ENCODE measurements around the gene PEX1. TPM values are rescaled to one million over a fixed set of nuclear protein-coding genes. Genes with fewer than 3 reads are reported as not detected.
"Not testable (repeated sequence)": the region's sequence is repeated elsewhere in the genome, so short reads cannot be mapped to it uniquely, and the experiment has no call there.

Gene PEX1
- total RNA-seq, 1 donor from 2014 or later: 14.0 TPM

DNA sequence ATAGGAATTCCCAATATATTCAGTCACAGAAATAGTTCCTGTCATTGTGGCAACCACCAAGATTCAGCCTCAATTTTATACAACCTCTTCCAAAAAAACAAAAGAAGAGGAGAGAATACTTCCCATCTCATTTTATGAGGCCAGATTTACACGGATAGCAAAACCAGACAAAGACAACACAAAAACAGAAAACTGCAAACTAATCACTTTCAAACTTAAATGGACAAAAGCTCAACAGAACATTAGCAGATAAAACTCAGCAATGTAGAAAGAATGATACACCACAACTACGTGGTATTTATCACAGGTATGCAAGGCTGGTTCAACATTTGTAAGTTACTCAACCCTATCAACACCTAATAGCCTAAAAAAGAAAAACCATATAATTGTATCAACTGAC, 22.0 kb downstream of the PEX1 start:
- intact Hi-C loops (cut with micrococcal nuclease): no loop called here

DNA sequence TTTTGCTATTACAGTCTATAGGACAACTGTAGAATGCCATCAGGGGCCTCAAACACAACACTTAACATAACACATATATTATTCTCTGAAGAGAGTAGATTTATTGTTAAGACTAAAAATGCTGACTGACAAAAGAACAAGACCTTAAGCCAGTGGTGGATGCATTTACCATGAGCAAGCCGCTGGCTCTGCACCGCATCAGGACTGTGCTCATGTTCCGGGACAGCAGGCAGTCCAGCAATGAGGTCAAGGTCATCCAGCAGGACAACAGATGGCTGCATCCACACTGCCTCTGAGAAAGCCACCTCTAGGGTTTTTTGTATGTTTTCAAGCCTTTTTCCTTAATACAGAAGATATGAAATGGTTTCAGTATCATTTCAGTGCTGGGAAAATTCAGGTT, 23.8 kb downstream of the PEX1 start:
- intact Hi-C loops (cut with micrococcal nuclease): no loop called here

- intact Hi-C loops (cut with micrococcal nuclease): no loop called here
Measured at GRCh38 chr7:92503767-92504166, 24.6 kb downstream of the PEX1 start.

DNA sequence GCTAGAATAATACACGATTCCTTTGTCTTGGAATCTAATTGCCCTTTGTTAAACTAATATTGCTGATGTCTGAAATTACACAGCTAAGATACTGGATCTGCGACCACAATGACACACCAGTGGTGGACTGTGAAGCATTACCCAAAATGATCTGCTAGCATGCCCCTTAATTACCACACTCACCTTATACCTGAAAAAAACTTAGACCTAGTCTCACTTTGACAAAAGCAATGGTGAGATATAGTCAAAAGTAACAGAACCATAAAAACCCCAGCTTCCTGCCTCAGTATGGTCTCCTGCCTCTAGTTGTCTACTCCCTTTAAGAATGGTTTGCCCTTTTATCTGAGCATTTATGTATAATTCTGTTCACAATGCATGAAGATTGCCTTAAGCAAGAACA, 29.8 kb downstream of the PEX1 start:
- intact Hi-C loops (cut with micrococcal nuclease): no loop called here

DNA sequence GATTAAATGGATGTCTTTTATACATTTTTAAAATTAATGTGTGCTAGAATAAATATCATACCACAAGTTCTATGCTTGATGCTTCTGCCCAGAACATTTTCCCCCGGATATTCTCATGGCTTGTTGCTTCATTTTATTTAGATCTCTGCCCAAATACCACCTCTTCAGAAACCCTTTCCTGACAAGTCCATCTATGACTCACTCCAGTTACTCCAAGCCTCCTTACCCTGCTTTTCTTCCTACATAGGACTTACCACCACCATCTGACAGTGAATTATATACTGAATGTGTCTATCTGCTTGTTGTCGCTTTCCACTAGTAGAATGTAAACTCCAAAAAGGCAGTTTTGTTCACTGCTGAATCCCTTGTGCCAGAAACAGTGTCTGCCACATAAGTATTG, 31.4 kb downstream of the PEX1 start:
- intact Hi-C loops (cut with micrococcal nuclease): no loop called here

DNA sequence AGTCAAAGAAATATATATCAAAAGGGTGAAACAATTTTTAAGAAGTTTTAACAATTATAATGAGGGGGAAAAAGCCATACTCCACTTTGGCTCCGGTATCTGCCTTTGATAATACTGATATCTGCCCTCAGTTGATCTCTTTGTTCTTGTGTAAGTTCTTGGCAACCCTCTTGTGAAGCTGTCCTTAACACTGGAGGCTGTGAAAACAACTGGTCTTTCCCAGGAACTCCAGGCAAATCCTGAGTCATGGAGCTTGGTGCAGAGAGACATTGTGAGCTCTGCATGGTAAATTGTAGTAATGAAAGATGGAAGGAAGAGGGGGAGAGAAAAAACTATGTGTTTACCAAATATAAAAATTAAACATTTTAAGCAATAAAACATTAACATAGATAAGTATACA, 38.7 kb downstream of the PEX1 start:
- intact Hi-C loops (cut with micrococcal nuclease): no loop called here

DNA sequence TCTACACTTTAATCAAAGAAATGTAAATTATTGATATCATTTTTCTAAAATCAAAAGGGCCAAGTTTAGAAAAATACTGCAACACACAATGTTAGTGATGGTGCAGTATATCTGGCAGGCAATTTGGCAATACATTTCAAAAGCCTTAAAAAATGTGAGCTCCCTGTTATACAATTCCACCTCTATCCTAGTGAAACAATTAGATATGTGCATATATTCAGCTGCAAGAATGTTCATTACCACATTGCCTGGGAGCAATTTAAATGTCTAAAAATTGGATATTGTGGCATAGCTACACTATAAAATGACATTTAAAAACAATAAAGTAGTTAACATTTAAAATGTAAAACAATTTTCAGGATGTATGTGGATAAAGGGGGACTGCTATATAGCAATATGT, 40.5 kb downstream of the PEX1 start:
- intact Hi-C loops (cut with micrococcal nuclease): no loop called here

- intact Hi-C loops (cut with micrococcal nuclease): no loop called here
Measured at GRCh38 chr7:92485974-92486373, 42.3 kb downstream of the PEX1 start.

GRCh38 chr7:92485267-92485892, 42.9 kb downstream of the PEX1 start:
- intact Hi-C loops (cut with micrococcal nuclease): no loop called here

DNA sequence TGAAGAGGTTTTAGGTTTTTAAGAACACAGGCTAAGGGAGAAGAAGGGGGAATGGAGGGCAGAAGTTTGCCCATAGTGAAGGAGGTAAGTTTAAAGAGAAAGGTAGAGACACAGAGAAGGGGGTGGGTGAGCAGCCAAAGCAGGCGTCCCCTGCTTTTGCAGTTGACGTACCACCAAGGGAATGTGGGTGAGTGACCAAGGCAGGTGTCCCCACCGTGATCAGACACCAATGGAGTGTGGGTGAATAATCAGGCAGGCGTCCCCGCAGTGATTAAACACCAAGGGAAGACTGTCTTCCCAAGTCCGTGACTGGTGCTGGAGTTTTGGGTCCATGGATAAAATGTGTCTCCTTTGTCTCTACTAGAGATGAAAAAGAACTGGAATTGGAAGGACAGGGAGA, 44.1 kb downstream of the PEX1 start:
- intact Hi-C loops (cut with micrococcal nuclease): not testable (repeated sequence)

DNA sequence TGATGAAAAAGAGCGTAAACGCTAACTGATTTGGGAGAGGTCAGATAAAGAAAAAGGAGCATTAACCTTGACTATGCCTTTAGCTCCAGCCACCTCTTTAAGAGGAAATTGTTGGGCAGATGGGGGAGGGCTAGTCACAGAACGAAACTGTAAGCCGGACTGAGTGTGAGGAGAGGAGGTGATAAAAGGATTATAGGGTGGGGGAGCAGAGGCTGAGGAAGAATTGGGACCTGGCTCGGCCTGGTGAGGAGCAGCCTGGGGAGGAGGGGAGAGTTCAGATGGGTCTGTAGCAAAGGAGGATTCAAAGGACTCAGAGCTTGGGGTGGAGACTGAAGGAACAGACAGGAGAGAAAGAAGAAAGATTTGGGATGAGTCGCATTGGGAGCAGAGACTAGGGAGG, 44.7 kb downstream of the PEX1 start:
- intact Hi-C loops (cut with micrococcal nuclease): not testable (repeated sequence)

DNA sequence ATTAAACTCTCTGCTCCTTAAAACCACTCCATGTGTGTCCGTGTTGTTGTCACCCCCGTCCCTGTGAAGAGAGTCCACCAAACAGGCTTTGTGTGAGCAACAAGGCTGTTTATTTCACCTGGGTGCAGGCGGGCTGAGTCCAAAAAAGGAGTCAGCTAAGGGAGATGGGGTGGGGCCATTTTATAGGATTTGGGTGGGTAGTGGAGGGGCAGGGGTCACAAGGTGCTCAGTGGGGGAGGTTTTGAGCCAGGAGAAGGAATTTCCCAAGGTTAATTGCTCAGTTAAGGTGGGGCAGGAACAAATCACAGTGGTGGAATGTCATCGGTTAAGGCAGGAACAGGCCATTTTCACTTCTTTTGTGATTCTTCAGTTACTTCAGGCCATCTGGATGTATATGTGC, 49.2 kb downstream of the PEX1 start:
- intact Hi-C loops (cut with micrococcal nuclease): not testable (repeated sequence)

DNA sequence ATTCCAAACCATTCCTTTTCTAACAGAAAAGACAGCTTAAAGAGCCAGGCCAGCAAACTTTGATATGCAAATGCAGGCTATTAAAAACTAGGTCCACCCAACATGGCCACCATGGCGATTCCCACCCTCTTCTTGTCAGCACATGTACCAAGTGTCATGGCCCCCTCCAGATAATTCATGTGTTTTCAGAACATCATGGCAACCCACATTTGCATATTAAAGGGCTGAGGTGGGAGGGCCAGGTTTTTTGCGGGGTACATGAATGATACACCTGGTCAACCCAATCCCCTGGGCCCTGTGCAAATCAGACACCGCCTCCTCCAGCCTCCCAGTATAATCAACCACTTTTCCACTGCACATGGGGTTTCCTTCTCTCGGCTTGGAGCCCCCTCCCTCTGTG, 49.6 kb downstream of the PEX1 start:
- intact Hi-C loops (cut with micrococcal nuclease): no loop called here

DNA sequence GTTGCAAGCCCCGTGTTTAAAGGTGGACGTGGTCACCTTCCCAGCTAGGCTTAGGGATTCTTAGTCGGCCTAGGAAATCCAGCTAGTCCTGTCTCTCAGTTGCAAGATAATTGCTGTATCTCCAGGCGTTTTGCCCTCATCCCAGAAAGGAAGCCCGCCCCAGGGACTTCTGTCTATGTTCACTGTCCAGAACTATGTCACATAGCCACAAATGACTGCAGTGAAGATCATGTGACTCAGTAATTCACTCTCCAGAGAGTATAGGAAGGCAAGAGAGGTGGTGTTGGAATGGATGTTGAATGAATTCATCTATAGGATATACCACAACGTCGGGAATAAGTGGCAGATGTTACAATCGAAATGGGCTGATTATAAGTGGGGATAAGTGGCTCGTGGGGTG, 50.2 kb downstream of the PEX1 start:
- intact Hi-C loops (cut with micrococcal nuclease): no loop called here

DNA sequence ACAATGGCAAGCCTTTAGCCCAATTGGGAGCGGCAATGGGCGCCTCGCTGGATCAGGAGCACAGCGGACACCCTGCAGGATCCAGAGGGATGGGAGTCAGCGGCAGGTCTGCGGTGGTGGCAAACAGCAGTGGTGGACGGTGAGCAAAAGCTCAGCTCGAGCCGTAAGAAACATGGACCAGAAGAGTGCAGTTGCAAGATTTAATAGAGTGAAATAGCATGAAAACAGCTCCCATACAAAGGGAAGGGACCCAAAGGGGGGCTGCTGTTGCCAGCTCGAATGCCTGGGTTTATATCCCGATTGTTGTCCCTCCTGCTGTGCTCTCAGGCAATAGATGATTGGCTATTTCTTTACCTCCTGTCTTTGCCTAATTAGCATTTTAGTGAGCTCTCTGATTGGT, 50.6 kb downstream of the PEX1 start, which contains the start of gene ERVW-1:
TSS of gene ERVW-1 (minus strand) at position 266 of the 400 bp plus-strand sequence. CDS start 7,565 bp downstream, outside the sequence.
- intact Hi-C loops (cut with micrococcal nuclease): not testable (repeated sequence)

DNA sequence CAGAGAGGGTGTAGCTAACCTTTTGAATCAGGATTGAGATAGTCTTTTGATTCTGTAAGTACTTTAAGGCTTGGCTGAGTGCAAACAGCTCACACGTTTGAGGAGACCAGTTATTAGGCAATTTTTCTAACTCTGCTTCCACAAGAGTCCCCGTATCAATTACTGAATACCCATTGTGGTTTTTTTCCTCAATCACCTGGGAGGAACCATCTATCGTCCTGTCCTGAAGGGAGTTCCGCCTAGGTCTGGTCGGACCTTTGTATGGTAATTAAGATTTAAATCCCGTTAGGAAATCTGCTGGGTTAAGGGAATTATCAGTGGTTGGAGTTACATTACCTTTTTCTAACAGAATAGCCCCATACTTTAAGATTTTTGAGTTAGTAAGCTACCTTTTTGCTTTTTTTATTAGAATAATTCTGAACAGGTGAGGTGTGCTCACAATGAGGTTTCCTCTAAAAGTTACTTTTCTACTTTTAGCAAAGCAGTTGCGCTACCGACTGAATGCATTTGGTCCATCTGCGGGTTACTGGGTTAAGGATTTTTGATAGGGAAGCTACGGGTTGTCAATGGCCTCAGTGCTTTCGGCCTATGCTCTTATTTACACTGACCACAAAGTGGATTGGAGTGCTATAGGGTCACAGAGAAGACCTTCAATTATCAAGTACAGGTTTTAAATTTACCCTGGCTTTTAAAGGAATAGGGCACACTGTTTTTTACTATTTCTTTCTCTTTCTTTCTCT, 52.3 kb downstream of the PEX1 start:
- intact Hi-C loops (cut with micrococcal nuclease): not testable (repeated sequence)

GRCh38 chr7:92475261-92475770, 53.0 kb downstream of the PEX1 start:
- intact Hi-C loops (cut with micrococcal nuclease): not testable (repeated sequence)

DNA sequence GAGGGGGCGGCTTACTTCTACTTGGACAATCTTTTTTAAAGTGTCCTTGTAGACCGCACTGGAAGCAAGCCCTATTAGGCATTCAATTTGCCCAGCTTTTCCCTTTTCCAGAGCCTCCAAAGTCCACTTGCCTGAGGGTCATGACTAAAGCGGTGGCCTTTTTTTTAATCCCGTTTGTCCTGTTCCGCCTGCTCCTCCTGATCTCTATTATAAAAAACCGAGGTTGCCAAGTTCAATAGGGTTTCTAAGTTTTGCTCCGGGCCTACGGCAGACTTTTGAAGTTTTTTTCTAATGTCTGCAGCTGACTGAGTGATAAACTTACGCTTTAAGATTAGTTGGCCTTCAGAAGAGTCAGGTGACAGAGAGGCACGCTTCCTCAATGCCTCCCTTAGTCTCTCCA, 54.3 kb downstream of the PEX1 start:
- intact Hi-C loops (cut with micrococcal nuclease): not testable (repeated sequence)

DNA sequence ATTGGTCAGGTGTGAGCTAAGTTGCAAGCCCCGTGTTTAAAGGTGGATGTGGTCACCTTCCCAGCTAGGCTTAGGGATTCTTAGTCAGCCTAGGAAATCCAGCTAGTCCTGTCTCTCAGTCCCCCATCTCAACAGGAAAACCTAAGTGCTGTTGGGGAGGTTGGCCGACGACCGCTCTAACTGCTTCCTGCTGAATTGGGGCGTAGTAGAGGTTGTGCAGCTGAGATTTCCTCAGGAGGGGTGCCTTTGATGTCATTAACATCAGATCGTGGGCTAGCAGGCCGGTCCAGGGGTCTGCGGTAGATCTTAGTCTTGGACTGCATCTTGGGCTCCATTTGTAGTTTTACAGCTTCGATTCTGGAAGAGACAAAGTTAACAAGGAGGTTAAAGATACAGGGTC, 59.7 kb downstream of the PEX1 start:
- intact Hi-C loops (cut with micrococcal nuclease): not testable (repeated sequence)

DNA sequence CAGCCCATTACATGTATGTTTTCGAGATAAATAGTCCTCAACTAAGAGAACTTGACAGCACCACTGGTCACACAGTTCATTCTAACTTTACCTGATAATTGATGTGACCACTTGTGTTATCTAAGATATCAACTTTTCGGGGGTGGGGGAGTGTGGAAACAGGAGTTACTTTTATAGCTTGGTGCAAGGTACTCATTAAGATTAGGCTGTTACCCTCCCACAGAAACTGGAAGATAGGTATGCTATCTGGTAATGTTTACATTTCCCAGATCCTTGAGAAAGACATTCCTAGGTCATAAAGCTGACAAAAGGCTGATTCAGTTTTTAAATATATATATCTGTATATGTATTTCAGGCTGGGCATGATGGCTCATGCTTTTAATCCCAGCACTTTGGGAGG, 61.6 kb downstream of the PEX1 start:
- intact Hi-C loops (cut with micrococcal nuclease): no loop called here

DNA sequence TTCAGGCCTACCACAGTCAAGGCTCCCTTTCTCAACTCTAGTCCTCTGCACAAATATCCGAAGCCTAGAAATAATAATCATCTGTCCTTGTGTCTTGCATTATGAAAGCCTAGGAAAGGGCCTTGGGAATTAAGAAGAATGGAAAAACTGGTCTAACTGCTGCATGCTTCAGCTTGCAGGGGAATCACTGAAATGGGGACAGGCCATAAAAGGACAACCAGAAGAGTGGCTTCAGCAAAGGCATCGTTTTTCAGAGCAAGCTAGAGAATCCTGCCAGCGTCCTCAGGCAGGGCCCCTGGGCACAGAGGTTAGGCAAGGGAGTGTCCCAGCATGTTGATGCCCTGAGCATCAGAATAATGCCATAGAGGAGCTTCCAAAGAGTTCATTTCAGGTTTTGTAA, 63.8 kb downstream of the PEX1 start:
- intact Hi-C loops (cut with micrococcal nuclease): no loop called here

- intact Hi-C loops (cut with micrococcal nuclease): no loop called here
Measured at GRCh38 chr7:92462560-92462959, 65.8 kb downstream of the PEX1 start.

Data from T-helper 2 cell treated with Interferon-gamma antibody and Interleukin-4, amounts not matched to agents 100 ng/mL and 5 ng/mL, for 36 hours (primary cell).